ENCODE results near the gene ADAP1.
A peak's percentile ranks its signal among the peaks of the same experiment; 100 is the strongest.

The ADAP1 gene

GRCh38 chr7:991729-992656 lies 37.5 kb upstream of the ADAP1 start:
- no peak overlapping the region for H3K4me3 ChIP-seq (ENCODE audit: control insufficient read depth, low read depth, low read length)
- no peak for TF ChIP-seq CTCF (conservative IDR thresholded peaks at IDR 0.05; ENCODE audit: control insufficient read depth, insufficient read depth, low read depth, low read length)
- DNase-seq (ENCODE audit: low read depth): no peak

- no peak for DNase-seq (ENCODE audit: low read depth)
- H3K4me3 ChIP-seq (ENCODE audit: control insufficient read depth, low read depth, low read length): no peak overlapping the region
- no peak for TF ChIP-seq CTCF (conservative IDR thresholded peaks at IDR 0.05; ENCODE audit: control insufficient read depth, insufficient read depth, low read depth, low read length)
Measured at GRCh38 chr7:990933-991728, 36.7 kb upstream of the ADAP1 start.

- no peak overlapping the region for H3K4me3 ChIP-seq (ENCODE audit: control insufficient read depth, low read depth, low read length)
- no peak for DNase-seq (ENCODE audit: low read depth)
- no peak for TF ChIP-seq CTCF (conservative IDR thresholded peaks at IDR 0.05; ENCODE audit: control insufficient read depth, insufficient read depth, low read depth, low read length)
Measured at GRCh38 chr7:990352-990932, 36.0 kb upstream of the ADAP1 start.

- TF ChIP-seq CTCF (conservative IDR thresholded peaks at IDR 0.05; ENCODE audit: control insufficient read depth, insufficient read depth, low read depth, low read length): no peak
- DNase-seq (ENCODE audit: low read depth): no peak
- no peak overlapping the region for H3K4me3 ChIP-seq (ENCODE audit: control insufficient read depth, low read depth, low read length)
Measured at GRCh38 chr7:988963-989529, 34.6 kb upstream of the ADAP1 start.

- no peak for TF ChIP-seq CTCF (conservative IDR thresholded peaks at IDR 0.05; ENCODE audit: control insufficient read depth, insufficient read depth, low read depth, low read length)
- DNase-seq (ENCODE audit: low read depth): peak; percentile 18
- no peak overlapping the region for H3K4me3 ChIP-seq (ENCODE audit: control insufficient read depth, low read depth, low read length)
Measured at GRCh38 chr7:988426-988911, 34.0 kb upstream of the ADAP1 start.

GRCh38 chr7:987909-988308 lies 33.4 kb upstream of the ADAP1 start:
- no peak overlapping the region for H3K4me3 ChIP-seq (ENCODE audit: control insufficient read depth, low read depth, low read length)
- TF ChIP-seq CTCF (conservative IDR thresholded peaks at IDR 0.05; ENCODE audit: control insufficient read depth, insufficient read depth, low read depth, low read length): no peak
- DNase-seq (ENCODE audit: low read depth): no peak

Data from fibroblast of mammary gland (primary cell).